Sciatic nerve (tissue), 2 donors: Measurements from ENCODE around the gene MLC1. TPM values are rescaled to one million over a fixed set of nuclear protein-coding genes. Genes with fewer than 3 reads are reported as not detected.

Source experiments
- ATAC-seq: fragments of 200-7000 bp; cut with Tn5 transposase; one replicate; pipeline ENCODE4 v1.9.1; 2020; ENCODE audit warnings: mild to moderate bottlenecking, moderate library complexity
- DNase-seq: peaks from one replicate; pipeline ENCODE4 v3.0.0-alpha.2; 2020; ENCODE audit warnings: low spot score
- intact Hi-C: fragments of 100-400 bp; cut with DNase I; formaldehyde crosslinking; loops from one replicate; pipeline ENCODE4 v1.14.2; 2022
- total RNA-seq: library from RNA; stranded (reverse); fragmentation: NEBNext Ultra II Directional; extraction: Animal tissue kit (Norgen Biotek cat#: 25700); gene quantifications from one replicate; pipeline ENCODE4 v1.2.1, GENCODE V29; 2021
- donor health status: DM: no; HTN: no; CAD: no.
- donor health status: DM: no; HTN: no; CAD: no.

MLC1 gene
- total RNA-seq, 1 donor from 2014 or later: 0.45 TPM

DNA sequence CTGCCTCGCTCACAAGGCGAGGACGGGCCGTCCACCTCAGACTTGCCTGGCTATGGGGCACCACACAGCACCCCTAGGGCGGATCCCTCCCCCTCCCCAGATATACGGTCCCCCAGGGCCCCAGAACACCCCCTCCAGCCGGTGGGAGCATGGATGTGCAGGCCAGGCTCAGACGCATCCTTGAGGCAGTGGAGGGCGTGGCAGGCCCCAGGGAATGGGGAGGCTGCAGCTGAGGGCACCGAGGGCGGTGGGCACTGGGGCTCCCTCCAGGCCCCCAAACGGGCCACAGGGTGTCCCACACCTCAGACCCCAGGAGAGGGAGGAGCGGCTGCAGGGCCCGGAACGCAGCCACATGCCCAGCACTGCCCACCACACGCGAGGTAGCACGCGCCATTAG, 39.2 kb downstream of the MLC1 start:
- no peak for ATAC-seq
- intact Hi-C loops: no loop called here
- no peak for DNase-seq

DNA sequence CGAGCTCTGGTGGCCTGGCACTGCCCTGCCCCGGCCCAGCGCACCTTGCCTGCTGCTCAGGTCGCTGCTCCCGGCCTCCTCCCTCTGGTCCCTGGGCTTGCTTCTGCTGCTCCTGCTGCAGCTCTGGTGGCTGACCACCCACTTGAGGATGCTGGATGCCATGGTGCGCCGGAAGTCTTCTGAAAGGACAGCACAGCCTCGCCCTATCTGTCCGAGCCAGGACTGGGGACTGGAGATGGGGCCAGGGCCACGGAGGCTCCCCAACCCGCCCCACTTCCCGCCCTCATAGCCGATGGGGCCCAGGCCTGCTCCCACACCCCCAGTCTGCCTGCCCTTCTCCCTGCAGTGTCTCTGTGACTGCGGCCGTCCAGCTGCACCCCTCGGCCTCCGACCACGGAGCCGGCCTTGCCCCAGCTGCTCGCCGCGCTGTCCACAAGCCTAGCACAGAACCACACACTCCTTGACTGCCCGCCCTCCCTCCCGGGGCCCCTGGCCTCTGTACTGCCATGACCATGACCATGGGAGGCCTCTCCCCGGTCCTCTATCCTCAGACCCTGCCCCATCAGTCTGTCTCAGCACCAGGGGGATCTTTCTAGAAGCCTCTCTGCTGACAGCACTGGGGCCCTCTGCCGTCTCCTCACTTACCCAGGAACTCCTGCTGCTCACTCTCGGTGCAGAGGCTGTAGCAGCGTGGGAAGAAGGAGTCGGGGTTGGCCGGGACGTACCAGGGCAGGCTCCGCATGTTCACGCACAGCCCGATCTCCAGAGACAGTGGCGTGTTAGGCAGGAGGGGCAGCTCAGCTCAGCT, 39.8 kb downstream of the MLC1 start:
- DNase-seq (no peak), ATAC-seq (no peak)
- intact Hi-C loops: no loop called here

DNA sequence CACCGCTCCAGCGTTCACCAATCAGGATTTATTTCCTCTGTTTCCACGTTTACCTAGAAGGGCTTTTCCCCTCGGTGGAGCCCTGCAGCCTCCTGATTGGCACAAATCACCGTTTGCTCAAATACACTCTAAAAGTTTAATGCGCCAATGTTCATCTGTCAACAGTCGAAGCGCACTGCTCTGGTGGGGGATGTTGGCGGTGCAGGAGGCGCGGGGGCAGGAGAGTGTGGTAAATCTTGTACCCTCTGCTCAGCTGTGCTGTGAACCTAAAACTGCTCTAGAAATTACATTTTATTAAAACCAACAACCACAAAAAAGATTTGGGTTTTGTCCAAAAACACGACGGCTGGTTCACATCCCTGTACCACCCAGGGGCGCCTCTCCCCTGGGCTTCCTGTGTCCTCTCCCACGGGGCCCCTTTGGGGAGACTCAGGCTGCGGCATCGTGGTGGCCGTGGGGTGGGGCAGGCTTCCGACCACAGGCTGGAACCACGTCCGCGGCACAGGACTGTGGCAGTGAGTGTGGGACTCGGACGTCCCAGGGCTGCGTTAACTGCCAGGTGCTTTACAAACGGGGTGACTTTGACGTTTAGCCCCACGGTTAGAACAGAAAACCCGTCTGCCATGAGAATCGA, 40.6 kb downstream of the MLC1 start:
- ATAC-seq (no peak), DNase-seq (no peak)
- intact Hi-C loops: no loop called here

DNA sequence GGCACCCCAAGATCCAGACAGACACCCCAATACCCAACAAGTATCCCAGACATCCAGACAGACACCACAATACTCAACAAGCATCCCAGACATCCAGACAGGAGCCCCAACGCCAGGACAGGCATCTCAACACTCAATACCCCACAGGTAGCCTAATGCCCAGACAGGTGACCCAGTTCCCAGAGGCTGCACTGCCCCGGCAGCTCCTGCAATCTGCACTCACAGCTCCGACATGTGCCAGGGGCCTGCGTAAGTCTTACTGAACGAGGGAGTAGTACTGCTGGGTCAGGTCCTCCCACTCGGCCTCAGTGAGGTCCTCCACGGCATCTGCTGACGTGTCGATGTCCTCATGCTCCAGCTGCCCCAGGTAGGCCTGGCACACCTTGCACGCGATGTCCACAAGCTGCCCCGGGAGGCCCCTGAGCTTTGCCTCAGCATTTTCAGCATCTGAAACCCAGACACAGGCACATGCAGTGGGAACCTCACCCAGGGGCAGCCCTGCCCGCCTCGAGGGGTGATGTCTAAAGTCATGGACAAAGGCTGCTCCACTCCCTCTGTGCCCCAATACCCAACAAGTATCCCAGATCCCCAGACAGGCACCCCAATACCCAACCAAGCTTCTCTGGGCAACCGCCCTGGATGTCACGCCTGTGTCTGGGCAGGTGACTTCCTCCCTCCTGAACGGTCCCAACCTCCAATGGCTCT, 43.7 kb downstream of the MLC1 start:
- DNase-seq: no peak
- intact Hi-C loops: no loop called here

DNA sequence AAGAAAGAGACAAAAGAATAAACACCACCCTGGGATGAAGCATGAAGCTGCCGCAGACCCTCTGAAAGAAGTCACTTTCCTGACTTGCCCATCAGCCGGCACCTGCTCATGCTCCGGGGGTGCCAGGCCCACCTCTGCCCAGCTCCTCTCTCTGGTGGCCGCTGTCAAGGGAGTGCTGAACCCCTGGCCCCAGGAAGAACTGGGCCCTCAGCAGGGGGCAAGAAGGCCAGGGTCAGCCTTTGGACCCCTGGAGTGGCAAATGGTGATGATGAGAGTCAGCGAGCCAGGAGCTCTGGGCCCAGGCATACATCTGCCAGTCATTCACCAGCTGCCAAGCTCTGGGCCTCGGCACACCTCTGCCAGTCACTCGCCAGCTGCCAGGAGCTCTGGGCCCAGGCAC, 44.5 kb downstream of the MLC1 start:
- ATAC-seq (no peak), DNase-seq (no peak)
- intact Hi-C loops: no loop called here

More for the DNA sequence above, 43.7 kb downstream of the MLC1 start:
- ATAC-seq: no peak

DNA sequence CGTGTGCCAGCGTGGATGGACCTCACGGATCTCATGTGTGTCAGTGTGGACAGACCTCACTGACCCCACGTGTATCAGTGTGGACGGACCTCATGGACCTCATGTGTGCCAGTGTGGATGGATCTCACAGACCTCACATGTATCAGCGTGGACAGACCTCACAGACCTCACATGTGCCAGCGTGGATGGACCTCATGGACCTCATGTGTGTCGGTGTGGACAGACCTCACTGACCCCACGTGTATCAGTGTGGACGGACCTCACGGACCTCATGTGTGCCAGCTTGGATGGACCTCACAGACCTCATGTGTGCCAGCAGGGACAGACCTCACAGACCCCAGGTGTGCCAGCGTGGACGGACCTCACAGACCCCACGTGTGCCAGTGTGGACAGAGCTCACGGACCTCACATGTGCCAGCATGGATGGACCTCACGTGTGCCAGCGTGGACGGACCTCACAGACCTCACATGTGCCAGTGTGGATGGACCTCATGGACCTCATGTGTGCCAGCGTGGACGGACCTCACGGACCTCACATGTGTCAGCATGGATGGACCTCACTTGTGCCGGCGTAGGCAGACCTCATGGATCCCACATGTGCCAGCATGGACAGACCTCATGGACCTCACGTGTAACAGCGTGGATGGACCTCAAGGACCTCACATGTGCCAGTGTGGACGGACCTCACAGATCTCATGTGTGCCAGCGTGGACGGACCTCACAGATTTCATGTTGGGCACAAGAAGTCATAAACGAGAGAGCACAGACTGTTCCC, 45.4 kb downstream of the MLC1 start:
- intact Hi-C loops: no loop called here
- ATAC-seq: no peak
- no peak for DNase-seq

DNA sequence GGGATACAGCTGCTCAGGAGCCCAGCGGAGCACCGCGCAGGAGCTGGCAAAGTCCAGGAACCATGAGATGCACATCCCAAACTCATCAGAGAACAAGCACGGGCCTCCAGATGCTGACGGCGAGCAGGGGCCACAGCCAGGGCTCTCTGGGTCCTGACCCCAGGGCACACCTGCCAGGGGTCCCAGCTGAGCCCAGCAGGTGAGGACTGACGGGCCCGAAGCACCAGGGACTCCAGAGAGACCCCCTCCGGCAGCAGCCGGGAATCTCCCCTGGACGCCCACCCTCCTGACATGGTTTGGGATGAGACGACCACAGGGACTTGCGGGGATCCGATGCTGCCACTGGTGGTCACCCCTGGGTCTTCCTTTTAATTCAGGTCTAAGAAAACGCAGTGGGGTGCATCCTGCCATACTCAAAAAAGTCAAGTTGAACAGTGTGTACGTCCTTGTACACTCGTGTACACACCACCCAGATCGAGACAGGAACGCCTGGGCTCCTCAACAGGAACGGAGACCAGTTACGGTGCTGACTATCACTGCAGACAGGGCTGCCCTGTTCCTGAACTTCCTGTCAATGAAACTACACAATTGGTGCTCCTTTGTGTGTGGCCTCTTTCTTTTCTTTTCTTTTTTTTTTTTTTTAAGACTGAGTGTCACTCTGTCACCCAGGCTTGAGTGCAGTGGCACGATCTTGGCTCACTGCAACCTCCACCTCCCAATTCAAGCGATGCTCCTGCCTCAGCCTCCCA, 49.1 kb downstream of the MLC1 start:
- ATAC-seq (no peak), DNase-seq (no peak)
- intact Hi-C loops: no loop called here

DNA sequence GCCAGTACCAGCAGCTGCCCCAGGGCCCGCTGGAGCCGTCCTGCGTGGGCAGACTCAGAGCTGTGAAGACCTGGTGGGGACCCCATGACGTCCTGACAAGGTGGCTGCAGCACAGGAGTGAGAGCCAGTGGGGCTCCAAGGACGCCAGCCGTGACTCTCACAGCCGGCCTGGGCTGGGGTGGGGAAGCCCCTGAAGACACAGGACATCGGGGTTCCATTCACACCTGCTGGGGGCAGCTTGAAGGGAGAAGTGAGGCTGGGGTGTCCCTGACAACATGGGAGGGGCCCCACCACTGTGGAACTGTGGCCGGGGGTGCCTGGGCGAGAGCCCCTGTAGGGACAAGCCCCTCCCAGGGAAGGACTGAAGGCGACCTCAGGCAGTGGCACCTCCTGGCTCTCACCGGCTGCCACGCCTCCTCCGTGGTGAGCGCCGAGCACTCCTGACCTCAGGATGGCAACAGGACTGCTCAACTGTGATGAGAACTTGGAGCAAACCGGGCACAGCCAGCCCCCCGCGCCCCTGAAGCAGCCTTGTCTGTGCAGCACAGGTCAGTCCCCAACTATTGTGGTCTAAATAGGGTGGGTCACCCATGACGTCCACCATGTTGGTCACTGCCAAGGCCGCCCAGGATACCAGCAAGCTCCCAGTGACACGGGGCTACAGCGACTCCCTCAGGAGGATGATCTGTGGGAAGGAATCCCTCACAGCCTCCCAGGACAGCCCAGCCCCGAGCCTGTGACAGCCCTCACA, 49.9 kb downstream of the MLC1 start:
- ATAC-seq (no peak), DNase-seq (no peak)
- intact Hi-C loops: no loop called here

DNA sequence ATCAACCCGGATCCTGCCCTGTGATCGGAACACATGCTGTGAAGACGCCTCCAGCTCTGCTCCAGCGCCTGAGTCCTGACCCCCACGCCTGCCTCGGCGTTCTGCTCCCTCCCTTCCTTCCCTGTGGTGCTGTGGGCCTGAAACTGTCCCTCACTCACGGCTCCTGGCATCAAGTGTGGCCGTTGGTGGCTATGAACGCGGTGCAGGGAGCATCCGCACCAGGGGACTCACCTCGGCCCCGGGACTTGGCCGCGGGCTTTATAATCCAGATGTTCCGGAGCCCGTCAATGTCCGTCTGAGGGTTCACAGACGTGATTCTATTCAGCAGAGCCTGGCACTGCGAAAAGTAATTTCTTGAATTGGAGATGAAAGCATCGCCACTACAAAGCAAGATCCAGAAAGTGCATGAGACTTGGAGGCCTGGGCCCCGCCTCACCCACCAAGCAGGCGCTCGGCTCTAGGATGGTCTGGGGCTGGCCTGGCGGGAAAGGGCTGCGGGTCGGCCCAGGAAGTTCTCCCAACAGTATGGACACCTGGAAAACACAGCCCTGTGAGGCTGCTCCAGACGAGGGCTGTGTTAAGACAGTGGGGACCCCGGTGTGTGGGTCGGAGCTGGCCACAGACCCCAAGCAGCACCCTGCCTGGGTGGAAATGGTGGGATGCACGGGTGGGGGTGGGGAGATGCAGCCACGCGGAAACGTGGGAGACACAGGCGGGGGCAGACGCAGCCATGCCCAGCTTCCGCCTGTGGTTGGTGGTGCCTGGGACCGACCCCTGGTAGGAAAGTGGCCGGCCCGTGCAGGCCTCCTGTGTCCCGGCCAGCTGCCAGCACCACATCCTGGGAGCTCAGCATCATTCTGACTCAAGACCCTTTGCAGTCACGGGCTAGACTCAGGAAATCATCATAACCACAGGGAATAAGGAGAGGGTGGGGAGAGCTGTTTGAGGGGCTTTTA, 50.8 kb downstream of the MLC1 start:
- ATAC-seq (no peak), DNase-seq (no peak)
- intact Hi-C loops: no loop called here

DNA sequence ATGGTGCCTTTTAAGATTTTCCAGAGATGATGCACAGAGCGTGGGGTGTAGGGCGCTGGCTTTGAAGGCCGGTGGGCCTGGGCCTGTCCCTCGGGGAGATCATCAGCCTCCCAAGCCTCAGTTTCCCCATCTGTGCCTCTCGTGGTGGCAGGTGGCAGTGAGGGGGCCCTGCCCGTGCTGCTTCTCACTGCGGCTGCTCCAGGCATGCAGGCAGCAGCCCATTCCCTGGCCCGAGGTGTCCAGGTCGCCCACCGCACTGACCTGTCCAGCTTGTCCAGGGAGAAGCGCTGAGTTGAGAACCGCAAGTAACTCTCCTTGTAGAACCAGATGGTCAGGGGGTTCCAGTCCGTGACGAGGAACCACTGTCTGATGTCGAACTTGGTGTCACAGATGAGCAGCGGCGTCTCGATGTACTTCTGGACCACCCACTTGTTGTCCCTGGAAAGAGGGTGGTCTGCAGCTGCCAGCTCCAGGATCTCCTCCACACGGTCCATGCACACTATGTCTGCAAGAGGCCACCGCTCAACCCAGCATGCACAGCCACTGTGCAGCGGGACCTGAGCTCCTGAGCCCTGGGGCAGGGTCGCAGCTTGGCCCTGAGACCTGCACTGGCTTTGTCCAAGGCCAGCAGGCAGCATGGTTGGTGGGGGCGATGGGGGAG, 52.2 kb downstream of the MLC1 start:
- DNase-seq (no peak), ATAC-seq (no peak)
- intact Hi-C loops: no loop called here

DNA sequence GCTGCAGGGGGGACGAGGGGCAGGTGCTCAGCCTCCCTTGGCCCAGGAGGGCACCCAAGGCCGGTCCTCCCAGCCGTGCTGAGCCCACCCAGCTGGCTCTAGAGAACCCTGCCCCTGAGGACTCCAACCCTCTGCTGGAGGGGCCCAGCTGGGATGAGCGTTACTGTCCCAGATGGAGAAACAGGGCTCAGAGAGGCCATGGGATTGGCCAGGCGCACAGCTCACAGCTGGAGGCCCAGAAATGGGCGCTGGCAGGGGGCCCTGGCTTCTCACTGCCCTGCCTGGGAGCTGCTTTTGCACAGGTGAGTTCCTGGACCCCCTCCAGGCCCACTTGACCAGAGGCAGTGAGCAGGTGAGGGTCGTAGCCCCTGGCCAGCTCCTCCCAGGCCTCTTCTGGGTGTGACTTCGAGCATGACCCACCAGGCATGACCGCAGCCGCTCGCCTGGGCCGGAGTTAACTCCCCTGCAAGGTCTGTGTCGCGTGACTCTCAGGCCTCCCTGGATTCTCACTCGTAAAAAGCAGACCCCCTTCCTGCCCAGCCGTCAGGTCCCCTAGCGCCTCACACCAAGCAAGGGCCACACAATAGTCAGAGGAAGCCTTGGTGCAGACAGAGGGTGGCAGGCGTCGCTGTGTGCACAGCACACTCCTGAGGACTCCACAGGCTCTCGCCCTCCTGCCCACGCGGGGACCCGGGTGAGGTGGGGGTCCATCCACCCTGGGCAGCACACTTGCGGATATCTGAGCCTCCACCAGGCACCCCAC, 52.9 kb downstream of the MLC1 start:
- intact Hi-C loops: no loop called here
- DNase-seq (no peak), ATAC-seq (no peak)

DNA sequence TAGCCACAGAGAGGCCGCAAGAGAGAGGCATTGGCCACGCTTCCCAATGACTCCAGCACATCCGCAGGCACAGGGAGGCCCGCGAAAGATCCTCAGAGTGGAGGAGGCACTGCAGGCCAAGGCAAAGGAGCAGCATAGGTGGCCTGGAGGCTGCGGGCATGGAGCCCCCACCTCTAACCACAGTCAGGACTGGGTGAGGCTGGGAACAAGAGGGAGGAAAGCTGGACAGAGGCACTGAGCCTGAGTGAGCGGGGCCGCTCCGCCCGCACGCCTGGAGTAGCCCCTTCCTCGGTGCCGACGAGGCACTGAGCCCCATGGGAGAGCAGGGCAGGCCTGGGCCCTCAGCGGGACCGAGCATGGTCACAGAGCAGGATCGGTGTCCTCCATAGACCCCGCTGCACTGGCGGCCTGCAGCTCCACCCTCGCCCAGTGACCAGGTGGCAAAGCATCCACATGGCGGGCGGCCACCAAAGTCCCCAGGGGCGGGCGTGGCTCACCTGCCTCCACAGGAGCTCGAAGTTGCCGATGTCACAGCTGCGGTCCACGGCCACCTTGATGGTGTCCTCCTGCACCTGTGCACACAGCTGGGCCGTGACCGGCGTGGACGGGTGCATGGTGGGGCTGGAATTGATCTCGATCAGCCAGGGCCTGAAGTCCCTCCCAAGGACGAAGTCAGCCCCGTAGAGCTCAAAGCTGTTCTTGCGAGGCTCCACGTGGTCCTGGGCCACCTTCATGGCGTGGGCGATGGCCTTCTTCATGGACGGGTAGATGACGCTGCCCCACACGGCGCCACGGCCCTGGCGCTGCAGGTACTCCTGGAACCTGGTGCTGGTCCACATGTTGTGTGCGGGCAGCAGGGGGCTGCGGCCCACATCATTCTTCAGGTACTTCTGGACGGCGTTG, 53.8 kb downstream of the MLC1 start:
- ATAC-seq: no peak

DNA sequence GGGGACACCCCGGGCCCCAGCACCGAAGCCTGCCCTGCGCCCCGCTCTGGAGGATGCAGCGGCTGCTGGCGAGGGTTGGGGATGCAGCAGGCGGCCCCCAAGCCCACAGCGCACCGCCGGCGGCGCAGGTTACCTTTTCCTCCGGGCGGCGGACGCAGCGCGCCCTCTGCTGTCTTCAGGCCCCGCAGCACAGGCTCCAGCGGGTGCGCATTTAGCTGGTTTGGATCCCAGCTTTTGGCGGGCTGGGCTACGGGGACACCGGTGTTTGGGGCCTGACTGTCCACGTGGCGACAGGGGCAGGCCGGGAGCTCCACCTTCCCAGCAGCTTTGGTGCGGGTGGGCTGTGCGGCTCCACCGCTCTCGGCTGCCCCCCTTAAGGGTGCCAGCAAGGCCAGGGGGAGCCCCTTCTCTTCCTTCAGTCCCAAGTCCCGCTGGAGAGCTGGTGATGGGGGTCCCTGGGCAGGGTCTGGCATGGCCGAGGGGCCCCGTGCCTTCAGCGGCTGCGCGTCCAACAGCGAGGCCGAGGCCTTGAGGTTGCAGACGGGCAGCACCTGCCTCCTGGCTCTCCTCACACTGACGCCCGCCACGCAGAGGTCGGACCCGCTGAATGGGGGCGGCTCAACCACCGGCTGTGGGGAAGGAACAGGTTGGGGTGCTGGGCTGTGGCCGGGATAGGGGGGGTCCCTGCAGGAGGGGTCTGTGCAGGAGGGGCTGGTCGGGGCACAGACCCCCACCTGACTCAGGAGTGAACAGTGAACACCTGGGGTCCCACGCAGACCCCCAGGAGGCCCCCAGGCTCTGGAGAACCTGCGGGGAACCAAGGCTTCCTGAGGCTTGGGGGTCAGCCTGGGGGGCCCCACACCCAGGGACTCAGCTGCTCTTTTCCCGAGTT, 54.7 kb downstream of the MLC1 start:
- intact Hi-C loops: loop anchor here (2.0 kb wide), 1 partner anchor 102 kb away; no protein-coding TSS in a partner anchor
- DNase-seq (peak; percentile 83), ATAC-seq (peak; percentile 86)

More for the DNA sequence above, 53.8 kb downstream of the MLC1 start:
- peak; percentile 59 for DNase-seq
- intact Hi-C loops: loop anchor here (2.0 kb wide), 1 partner anchor 103 kb away; no protein-coding TSS in a partner anchor
